Fibroblast of lung (primary cell): Measurements from ENCODE around the gene FRS2.

ENCODE experiments used
- CTCF ChIP-seq, 2 donors: IDR thresholded peaks in 1 of 2; conservative IDR thresholded peaks in 1 of 2; 1 replicate in 1 of 2; 2 replicates in 1 of 2; pipeline ENCODE4 v1.5.1; 2011 to 2012; ENCODE audit warnings: low read length in 2 of 2, control low read depth in 1 of 2, inconsistent platforms in 1 of 2, low read depth in 1 of 2, mild to moderate bottlenecking in 1 of 2
- EZH2 ChIP-seq: IDR thresholded peaks from 2 replicates; pipeline ENCODE4 v1.5.1; 2012; ENCODE audit warnings: low read length, control low read depth, mild to moderate bottlenecking; ENCODE audit errors: missing control alignments

DNA sequence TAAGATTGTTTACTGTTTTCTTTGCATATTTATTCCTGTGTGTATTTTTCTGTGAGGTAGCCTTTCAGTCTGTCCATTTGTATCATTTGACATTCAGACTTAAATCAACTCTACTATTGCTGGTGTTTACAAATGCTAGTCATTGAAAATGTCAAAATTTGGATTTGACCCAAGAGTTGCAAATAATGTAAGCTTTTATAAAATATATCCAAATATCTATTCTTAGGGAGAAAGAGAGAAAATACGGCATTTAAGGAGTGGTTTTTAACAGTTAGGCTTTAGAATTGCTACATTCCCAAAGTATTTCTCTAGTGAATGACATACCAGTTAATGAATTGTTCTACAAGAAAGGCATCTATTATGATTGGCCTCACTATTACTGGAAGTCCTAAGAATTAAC lies 37.9 kb downstream of the FRS2 start:
- TF ChIP-seq CTCF (conservative IDR thresholded peaks at IDR 0.05 in 1 of 2, IDR thresholded peaks at IDR 0.05 in 1 of 2; ENCODE audit: low read depth in 1 of 2, low read length in 2 of 2) (no peak), EZH2 (no peak)
